MCF 10A (cell line): ENCODE data around the gene RABL6. TPM values are rescaled to one million over a fixed set of nuclear protein-coding genes. Genes with fewer than 3 reads are reported as not detected.

Experiments used
- BruUV-seq: library from RNA; stranded (reverse); fragments of 400-500 nt; replicated peaks from 2 replicates; lab custom pipeline; 2021; lab: Mats Ljungman, UMichigan
- CTCF ChIA-PET: fragments of 300-600 bp; sonication (Branson Sonifier 250); formaldehyde crosslinking; extraction: SDS; loops from one replicate; lab custom pipeline; 2021; ENCODE audit warnings: antibody characterized with exemption, inconsistent platforms; lab: Yijun Ruan, JAX
- POLR2A ChIA-PET: fragments of 300-600, 350-650 bp; sonication (Branson Sonifier 250); formaldehyde crosslinking; extraction: SDS; loops from one replicate; lab custom pipeline; 2020; ENCODE audit warnings: antibody characterized with exemption, inconsistent platforms; lab: Yijun Ruan, JAX
- DNase-seq: peaks from one replicate; pipeline ENCODE4 v3.0.0-alpha.2; 2018; ENCODE audit not compliant: unreplicated experiment
- H3K27ac Mint-ChIP-seq: one replicate; pipeline ENCODE4 v1.8.0; 2022; ENCODE audit warnings: mild to moderate bottlenecking, low read depth, mixed read lengths; ENCODE audit not compliant: unreplicated experiment
- H3K27me3 Mint-ChIP-seq: one replicate; pipeline ENCODE4 v1.8.0; 2022; ENCODE audit warnings: mixed read lengths; ENCODE audit not compliant: insufficient read depth, unreplicated experiment
- H3K36me3 Mint-ChIP-seq: one replicate; pipeline ENCODE4 v1.8.0; 2022; ENCODE audit warnings: mild to moderate bottlenecking, moderate library complexity, mixed read lengths; ENCODE audit not compliant: insufficient read depth, unreplicated experiment
- H3K4me1 Mint-ChIP-seq: one replicate; pipeline ENCODE4 v1.8.0; 2022; ENCODE audit warnings: mixed read lengths; ENCODE audit not compliant: insufficient read depth, unreplicated experiment
- H3K4me3 Mint-ChIP-seq: one replicate; pipeline ENCODE4 v1.8.0; 2022; ENCODE audit warnings: mild to moderate bottlenecking, moderate library complexity, mixed read lengths; ENCODE audit not compliant: unreplicated experiment
- H3K9me3 Mint-ChIP-seq: one replicate; pipeline ENCODE4 v1.8.0; 2022; ENCODE audit warnings: mixed read lengths; ENCODE audit not compliant: unreplicated experiment
- intact Hi-C: fragments of 100-400 bp; cut with micrococcal nuclease; formaldehyde crosslinking; loops from 2 replicates; pipeline ENCODE4 v1.14.1; 2022
- microRNA-seq: library from miRNA; unstranded; fragments of <30 nt; microRNA quantifications from one replicate; pipeline ENCODE4 v1.2.0, GENCODE V29; 2022
- total RNA-seq: library from RNA; stranded (reverse); gene quantifications from 2 replicates; pipeline ENCODE4 v1.2.3, GENCODE V29; 2022
- TF ChIP-seq, protein P1 (sequence below): fragments of 200-600 bp; IDR thresholded peaks from one replicate; pipeline ENCODE4 v1.8.0; 2022; ENCODE audit warnings: antibody characterized with exemption, mild to moderate bottlenecking; ENCODE audit not compliant: unreplicated experiment

The RABL6 gene
- total RNA-seq, 1 experiment from 2014 or later = 77.8 TPM

DNA sequence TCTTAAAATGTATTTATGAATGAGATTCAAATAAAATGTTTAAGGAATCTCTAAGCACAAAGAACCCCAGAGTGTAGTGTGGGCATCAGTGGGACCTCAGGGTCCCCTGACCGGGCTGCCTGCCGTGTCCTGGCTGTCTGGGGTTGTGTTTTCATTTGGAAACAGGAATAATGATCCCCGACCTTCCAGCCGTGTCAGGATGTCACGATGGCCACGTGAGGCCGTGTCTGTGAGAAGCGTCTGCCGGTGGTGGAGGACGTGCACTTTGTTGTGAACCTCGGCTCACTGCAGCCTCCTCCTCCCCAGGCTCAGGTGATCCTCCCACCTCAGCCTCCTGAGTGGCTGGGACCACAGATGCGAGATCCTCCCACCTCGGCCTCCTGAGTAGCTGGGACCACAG, 82.9 kb downstream of the RABL6 start:
- no TSS peak for BruUV-seq
- ChIA-PET POLR2A (no interaction called here), CTCF (interaction anchor here (0.7 kb wide), 1 partner anchor 146 kb away, joined by 3 read pairs; no protein-coding TSS in a partner anchor)
- H3K4me1 Mint-ChIP-seq = peaks cover 6% of the 10 kb centered on the region
- no peaks in the 10 kb centered on the region for H3K27me3 Mint-ChIP-seq
- TF ChIP-seq, protein P1, sequence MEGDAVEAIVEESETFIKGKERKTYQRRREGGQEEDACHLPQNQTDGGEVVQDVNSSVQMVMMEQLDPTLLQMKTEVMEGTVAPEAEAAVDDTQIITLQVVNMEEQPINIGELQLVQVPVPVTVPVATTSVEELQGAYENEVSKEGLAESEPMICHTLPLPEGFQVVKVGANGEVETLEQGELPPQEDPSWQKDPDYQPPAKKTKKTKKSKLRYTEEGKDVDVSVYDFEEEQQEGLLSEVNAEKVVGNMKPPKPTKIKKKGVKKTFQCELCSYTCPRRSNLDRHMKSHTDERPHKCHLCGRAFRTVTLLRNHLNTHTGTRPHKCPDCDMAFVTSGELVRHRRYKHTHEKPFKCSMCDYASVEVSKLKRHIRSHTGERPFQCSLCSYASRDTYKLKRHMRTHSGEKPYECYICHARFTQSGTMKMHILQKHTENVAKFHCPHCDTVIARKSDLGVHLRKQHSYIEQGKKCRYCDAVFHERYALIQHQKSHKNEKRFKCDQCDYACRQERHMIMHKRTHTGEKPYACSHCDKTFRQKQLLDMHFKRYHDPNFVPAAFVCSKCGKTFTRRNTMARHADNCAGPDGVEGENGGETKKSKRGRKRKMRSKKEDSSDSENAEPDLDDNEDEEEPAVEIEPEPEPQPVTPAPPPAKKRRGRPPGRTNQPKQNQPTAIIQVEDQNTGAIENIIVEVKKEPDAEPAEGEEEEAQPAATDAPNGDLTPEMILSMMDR = no peak
- no peak overlapping the region for H3K27ac Mint-ChIP-seq
- intact Hi-C loops = no loop called here
- H3K9me3 Mint-ChIP-seq = no peaks in the 10 kb centered on the region
- H3K4me3 Mint-ChIP-seq = no peak overlapping the region
- no peak for DNase-seq
- peaks cover 20% of the 10 kb centered on the region for H3K36me3 Mint-ChIP-seq

Small RNA genes lying within 50 kb of the gene (microRNA-seq; reads per million reads assigned to microRNA genes)
- not detected for gene MIR4292
- gene MIR4479 = 3.0 reads per million, percentile 22 among the genes with 10 or more reads in this experiment

Other genes starting within 250 kb of the RABL6 start
- 3.9 and 4.3 TPM in 2 replicates for gene EGFL7, start 145.0 kb upstream of the RABL6 start, total RNA-seq
- gene AGPAT2, start 120.5 kb upstream of the RABL6 start, total RNA-seq = 30.4 and 33.3 TPM in 2 replicates
- gene DIPK1B, start 95.4 kb upstream of the RABL6 start, total RNA-seq = not detected in 2 replicates
- gene LCN10, start 65.0 kb upstream of the RABL6 start, total RNA-seq = not detected in 2 replicates
- gene LCN6, start 59.4 kb upstream of the RABL6 start, total RNA-seq = not detected in 2 replicates
- gene LCN8, start 49.7 kb upstream of the RABL6 start, total RNA-seq = not detected in 2 replicates
- gene LCN15, start 43.4 kb upstream of the RABL6 start, total RNA-seq = not detected in 2 replicates
- 56.0 and 70.4 TPM in 2 replicates for gene TMEM141, start 16.6 kb upstream of the RABL6 start, total RNA-seq
- gene CCDC183, start 11.6 kb upstream of the RABL6 start, total RNA-seq = 0.26 and 1.3 TPM in 2 replicates
- 5.6 and 5.7 TPM in 2 replicates for gene AJM1, start 34.5 kb downstream of the RABL6 start, total RNA-seq
- gene PHPT1, start 41.5 kb downstream of the RABL6 start, total RNA-seq = 173 and 193 TPM in 2 replicates
- gene MAMDC4, start 44.4 kb downstream of the RABL6 start, total RNA-seq = 11.8 and 14.1 TPM in 2 replicates
- gene EDF1, start 58.4 kb downstream of the RABL6 start, total RNA-seq = 480 and 581 TPM in 2 replicates
- 10.7 and 14.1 TPM in 2 replicates for gene TRAF2, start 78.6 kb downstream of the RABL6 start, total RNA-seq
- 88.8 and 100 TPM in 2 replicates for gene FBXW5, start 136.8 kb downstream of the RABL6 start, total RNA-seq
- gene C8G, start 137.3 kb downstream of the RABL6 start, total RNA-seq = 1.0 and 1.1 TPM in 2 replicates
- 0.86 and 1.2 TPM in 2 replicates for gene LCN12, start 144.3 kb downstream of the RABL6 start, total RNA-seq
- 1.1 and 1.8 TPM in 2 replicates for gene PTGDS, start 169.6 kb downstream of the RABL6 start, total RNA-seq
- not detected in 2 replicates for gene LCNL1, start 175.0 kb downstream of the RABL6 start, total RNA-seq
- gene PAXX, start 184.5 kb downstream of the RABL6 start, total RNA-seq = 43.6 and 57.9 TPM in 2 replicates
- 1.2 and 4.2 TPM in 2 replicates for gene CLIC3, start 188.6 kb downstream of the RABL6 start, total RNA-seq
- gene ABCA2, start 220.3 kb downstream of the RABL6 start, total RNA-seq = 20.0 and 21.7 TPM in 2 replicates
- 0.12 TPM in 1 of 2 replicates, not detected in the other for gene FUT7, start 224.1 kb downstream of the RABL6 start, total RNA-seq
- 161 and 171 TPM in 2 replicates for gene NPDC1, start 238.2 kb downstream of the RABL6 start, total RNA-seq
- 13.4 and 31.5 TPM in 2 replicates for gene ENTPD2, start 246.1 kb downstream of the RABL6 start, total RNA-seq